Thyroid gland (tissue), 4 donors: Measurements from ENCODE around the gene TNFAIP1. TPM values are rescaled to one million over a fixed set of nuclear protein-coding genes. Genes with fewer than 3 reads are reported as not detected.

Source experiments
- DNase-seq, 2 donors: peaks; one replicate each; pipeline ENCODE4 v3.0.0-alpha.2; 2019
- H3K27ac ChIP-seq, 3 donors: fragments of 200-600 bp; sonication (generic); 1 replicate in 2 of 3; 2 replicates in 1 of 3; pipeline ENCODE4 v1.5.1; 2016 to 2019; ENCODE audit warnings: mild to moderate bottlenecking in 1 of 3, moderate library complexity in 1 of 3
- H3K27me3 ChIP-seq: fragments of 200-600 bp; sonication (generic); one replicate; pipeline ENCODE4 v1.5.1; 2019
- H3K36me3 ChIP-seq, 2 donors: fragments of 200-600 bp; sonication (generic); one replicate each; pipeline ENCODE4 v1.5.1; 2016 to 2019
- H3K4me1 ChIP-seq, 2 donors: fragments of 200-600 bp; sonication (generic); one replicate each; pipeline ENCODE4 v1.5.1; 2017 to 2019
- H3K4me3 ChIP-seq, 3 donors: fragments of 200-600 bp; sonication (generic); replicated peaks in 1 of 3; 1 replicate in 2 of 3; 2 replicates in 1 of 3; pipeline ENCODE4 v1.5.1; 2016; ENCODE audit warnings: mild to moderate bottlenecking in 1 of 3
- H3K9me3 ChIP-seq: fragments of 200-600 bp; sonication (generic); one replicate; pipeline ENCODE4 v1.5.1; 2017
- POLR2A ChIP-seq, 2 donors: fragments of 450-650 bp; IDR thresholded peaks; one replicate each; pipeline ENCODE4 v1.6.1; 2017; ENCODE audit warnings: antibody characterized with exemption in 2 of 2, mild to moderate bottlenecking in 2 of 2, moderate library complexity in 1 of 2
- WGBS, 2 donors: methylation state at CpG; one replicate each; pipeline ENCODE4 v1.1.5; 2017; 5-methylcytosine and 5-hydroxymethylcytosine counted together
- intact Hi-C: fragments of 100-400 bp; cut with DNase I; formaldehyde crosslinking; loops from one replicate; pipeline ENCODE4 v1.15.1; 2023
- total RNA-seq, 4 donors: library from RNA; depleted of rRNA; stranded (reverse); fragments of >200 nt; gene quantifications; one replicate each; pipeline ENCODE4 v1.2.3, GENCODE V29; 2016
- TF ChIP-seq, protein P1 (sequence below), 6 experiments: fragments of 200-600 bp in 3 of 6; fragments of 450-650 bp in 3 of 6; sonication (generic) in 3 of 6; IDR thresholded peaks; one replicate each; pipeline ENCODE4 v1.5.1; 2016 to 2019; ENCODE audit warnings: antibody characterized with exemption in 6 of 6, mild to moderate bottlenecking in 2 of 6, inconsistent platforms in 1 of 6, moderate library complexity in 1 of 6

Gene TNFAIP1
- total RNA-seq, 4 donors from 2014 or later = 28.4 to 36.9 (median 35.8) TPM

- no peak overlapping the region for H3K4me3 ChIP-seq
- no peaks in the 10 kb centered on the region for H3K36me3 ChIP-seq
- H3K27ac ChIP-seq = no peak overlapping the region
- DNase-seq = no peak
- no peaks in the 10 kb centered on the region for H3K9me3 ChIP-seq
- intact Hi-C loops = no loop called here
- no peak for TF ChIP-seq POLR2A (IDR thresholded peaks at IDR 0.05)
- TF ChIP-seq, protein P1, sequence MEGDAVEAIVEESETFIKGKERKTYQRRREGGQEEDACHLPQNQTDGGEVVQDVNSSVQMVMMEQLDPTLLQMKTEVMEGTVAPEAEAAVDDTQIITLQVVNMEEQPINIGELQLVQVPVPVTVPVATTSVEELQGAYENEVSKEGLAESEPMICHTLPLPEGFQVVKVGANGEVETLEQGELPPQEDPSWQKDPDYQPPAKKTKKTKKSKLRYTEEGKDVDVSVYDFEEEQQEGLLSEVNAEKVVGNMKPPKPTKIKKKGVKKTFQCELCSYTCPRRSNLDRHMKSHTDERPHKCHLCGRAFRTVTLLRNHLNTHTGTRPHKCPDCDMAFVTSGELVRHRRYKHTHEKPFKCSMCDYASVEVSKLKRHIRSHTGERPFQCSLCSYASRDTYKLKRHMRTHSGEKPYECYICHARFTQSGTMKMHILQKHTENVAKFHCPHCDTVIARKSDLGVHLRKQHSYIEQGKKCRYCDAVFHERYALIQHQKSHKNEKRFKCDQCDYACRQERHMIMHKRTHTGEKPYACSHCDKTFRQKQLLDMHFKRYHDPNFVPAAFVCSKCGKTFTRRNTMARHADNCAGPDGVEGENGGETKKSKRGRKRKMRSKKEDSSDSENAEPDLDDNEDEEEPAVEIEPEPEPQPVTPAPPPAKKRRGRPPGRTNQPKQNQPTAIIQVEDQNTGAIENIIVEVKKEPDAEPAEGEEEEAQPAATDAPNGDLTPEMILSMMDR (IDR thresholded peaks at IDR 0.05) = no peak
- H3K27me3 ChIP-seq = no peaks in the 10 kb centered on the region
- no peaks in the 10 kb centered on the region for H3K4me1 ChIP-seq
- WGBS, 2 donors = 89 to 90% methylated on average over 6 of the region's 6 CpGs
Observed at GRCh38 chr17:28293994-28294393, 41.6 kb upstream of the TNFAIP1 start.

DNA sequence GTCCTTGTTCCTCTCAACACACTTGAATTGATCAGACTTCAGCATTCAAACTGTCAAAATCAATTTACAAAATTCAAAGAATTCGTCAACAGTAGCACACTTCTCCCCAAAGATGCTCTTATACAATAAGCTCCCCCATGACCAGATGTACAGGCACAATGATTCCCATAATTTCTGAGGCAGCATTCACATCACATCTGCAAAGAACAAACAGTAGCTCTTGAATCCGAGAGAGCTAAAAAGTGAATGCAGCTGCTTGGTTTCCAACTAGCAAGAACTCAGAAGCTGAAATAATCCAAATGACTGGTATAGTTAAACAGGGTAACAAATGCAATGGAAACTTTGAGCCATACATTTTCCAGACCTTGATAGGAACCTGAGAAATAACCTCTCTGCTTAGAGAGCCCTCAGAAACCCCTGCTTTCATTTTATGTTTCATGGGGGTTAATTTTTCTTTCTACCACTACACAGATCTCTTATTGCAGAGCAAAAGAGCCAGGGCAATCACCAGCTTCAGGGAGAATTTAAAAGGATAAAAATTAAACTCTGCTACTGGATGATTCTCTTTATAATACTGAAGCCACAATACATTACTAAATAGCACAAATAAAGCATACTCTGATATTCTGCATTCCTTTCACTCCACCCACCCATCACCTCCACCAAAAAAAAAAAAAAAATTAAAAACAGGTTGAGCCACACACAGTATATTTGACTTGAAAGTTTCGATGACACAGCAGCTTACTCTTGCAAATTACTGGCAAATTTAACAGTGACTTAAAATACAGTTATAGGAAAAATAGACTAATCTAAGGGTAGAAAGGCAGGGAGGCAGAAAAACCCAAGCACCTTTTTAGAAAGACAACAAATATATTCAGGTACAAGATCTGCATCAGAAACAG lies 39.6 kb upstream of the TNFAIP1 start:
- Histone ChIP-seq H3K27ac (no peak overlapping the region), H3K4me3 (no peak overlapping the region), H3K27me3 (no peaks in the 10 kb centered on the region), H3K36me3 (no peaks in the 10 kb centered on the region), H3K4me1 (no peaks in the 10 kb centered on the region), H3K9me3 (no peaks in the 10 kb centered on the region)
- intact Hi-C loops = no loop called here
- 74 to 76% methylated on average over 3 of the region's 3 CpGs for WGBS, 2 donors
- no peak for TF ChIP-seq POLR2A (IDR thresholded peaks at IDR 0.05)
- TF ChIP-seq, protein P1 (IDR thresholded peaks at IDR 0.05) = no peak
- DNase-seq = no peak

- H3K36me3 ChIP-seq = no peaks in the 10 kb centered on the region
- H3K4me3 ChIP-seq = no peak overlapping the region
- H3K9me3 ChIP-seq = no peaks in the 10 kb centered on the region
- no peaks in the 10 kb centered on the region for H3K27me3 ChIP-seq
- no peak overlapping the region for H3K27ac ChIP-seq
- DNase-seq = no peak
- no peaks in the 10 kb centered on the region for H3K4me1 ChIP-seq
- intact Hi-C loops = no loop called here
- TF ChIP-seq, protein P1 (IDR thresholded peaks at IDR 0.05) = no peak
- TF ChIP-seq POLR2A (IDR thresholded peaks at IDR 0.05) = no peak
- 90 to 91% methylated on average over 3 of the region's 3 CpGs for WGBS, 2 donors
Observed at GRCh38 chr17:28298449-28298848, 37.1 kb upstream of the TNFAIP1 start.

GRCh38 chr17:28306954-28307401 lies 28.6 kb upstream of the TNFAIP1 start:
- Histone ChIP-seq H3K9me3 (no peaks in the 10 kb centered on the region), H3K36me3 (no peaks in the 10 kb centered on the region), H3K27ac (no peak overlapping the region), H3K4me1 (no peaks in the 10 kb centered on the region), H3K4me3 (no peak overlapping the region), H3K27me3 (peaks cover 5% of the 10 kb centered on the region)
- DNase-seq = peak in 1 of 2 donors; percentile 6
- 18 to 63% methylated on average over 6 to 29 of the region's 38 CpGs for WGBS, 2 donors
- TF ChIP-seq, protein P1 (IDR thresholded peaks at IDR 0.05) = no peak
- no peak for TF ChIP-seq POLR2A (IDR thresholded peaks at IDR 0.05)
- intact Hi-C loops = no loop called here

DNA sequence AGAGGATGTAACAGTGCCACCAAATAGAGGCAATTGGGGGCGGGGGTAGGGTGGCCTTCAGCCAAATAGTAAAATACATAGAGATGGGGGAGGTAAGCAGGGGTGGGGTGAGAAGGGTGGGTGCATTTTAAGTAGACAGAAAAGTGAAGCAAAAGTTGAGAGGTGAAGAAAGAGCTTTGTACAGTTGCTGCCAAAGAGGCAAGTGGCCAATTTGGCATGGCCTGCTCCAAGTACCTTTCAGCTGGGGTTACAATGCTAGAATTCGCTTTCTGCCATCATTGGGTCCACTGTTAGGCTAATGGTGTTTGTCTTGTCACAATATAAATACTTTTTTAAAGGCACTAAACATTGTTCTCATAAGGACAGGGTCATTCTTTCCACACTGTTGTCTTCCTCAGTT lies 21.7 kb upstream of the TNFAIP1 start:
- no peak for TF ChIP-seq POLR2A (IDR thresholded peaks at IDR 0.05)
- TF ChIP-seq, protein P1 (IDR thresholded peaks at IDR 0.05) = no peak
- Histone ChIP-seq H3K36me3 (no peaks in the 10 kb centered on the region), H3K27me3 (no peaks in the 10 kb centered on the region), H3K9me3 (no peaks in the 10 kb centered on the region), H3K27ac (no peak overlapping the region), H3K4me1 (peaks cover 5 to 7% of the 10 kb centered on the region in 2 donors), H3K4me3 (no peak overlapping the region)
- 86 to 94% methylated on average over 2 of the region's 2 CpGs for WGBS, 2 donors
- no peak for DNase-seq
- intact Hi-C loops = no loop called here
